NCI-H748 (cell line): ENCODE data around the gene HSD17B4.
"Not testable (repeated sequence)": the region's sequence is repeated elsewhere in the genome, so short reads cannot be mapped to it uniquely, and the experiment has no call there.

ENCODE experiments used
- DNase-seq: peaks from one replicate; lab custom pipeline; 2025; ENCODE audit not compliant: unreplicated experiment; lab: John Stamatoyannopoulos, UW

HSD17B4 gene

GRCh38 chr5:119476341-119476740 lies 24.0 kb downstream of the HSD17B4 start:
- no peak for DNase-seq

GRCh38 chr5:119478781-119479180 lies 26.5 kb downstream of the HSD17B4 start:
- no peak for DNase-seq

- DNase-seq = not testable (repeated sequence)
These were observed 28.3 kb downstream of the HSD17B4 start for GRCh38 chr5:119480629-119481028.

- no peak for DNase-seq
These were observed 30.9 kb downstream of the HSD17B4 start for GRCh38 chr5:119483155-119483554.

- DNase-seq = no peak
These were observed 32.6 kb downstream of the HSD17B4 start for GRCh38 chr5:119484884-119485283.

- no peak for DNase-seq
These were observed 49.4 kb downstream of the HSD17B4 start for GRCh38 chr5:119501671-119502179.

- not testable (repeated sequence) for DNase-seq
These were observed 51.6 kb downstream of the HSD17B4 start for GRCh38 chr5:119503939-119504338.

- DNase-seq = no peak
These were observed 60.0 kb downstream of the HSD17B4 start for GRCh38 chr5:119512277-119512676.

- no peak for DNase-seq
These were observed 62.9 kb downstream of the HSD17B4 start for GRCh38 chr5:119515192-119515591.

- not testable (repeated sequence) for DNase-seq
These were observed 64.8 kb downstream of the HSD17B4 start for GRCh38 chr5:119517115-119517514.

GRCh38 chr5:119521232-119521631 lies 68.9 kb downstream of the HSD17B4 start:
- no peak for DNase-seq

GRCh38 chr5:119522841-119523240 lies 70.5 kb downstream of the HSD17B4 start:
- DNase-seq = no peak

GRCh38 chr5:119524485-119524884 lies 72.2 kb downstream of the HSD17B4 start:
- no peak for DNase-seq

- no peak for DNase-seq
These were observed 75.1 kb downstream of the HSD17B4 start for GRCh38 chr5:119527351-119527750.

- DNase-seq = no peak
These were observed 77.5 kb downstream of the HSD17B4 start for GRCh38 chr5:119529811-119530210.

- no peak for DNase-seq
These were observed 80.3 kb downstream of the HSD17B4 start for GRCh38 chr5:119532637-119533036.

GRCh38 chr5:119537704-119538103 lies 85.4 kb downstream of the HSD17B4 start:
- DNase-seq = no peak

- DNase-seq = no peak
These were observed 89.4 kb downstream of the HSD17B4 start for GRCh38 chr5:119541716-119542115.

- no peak for DNase-seq
These were observed 99.5 kb downstream of the HSD17B4 start for GRCh38 chr5:119551819-119552218.

- no peak for DNase-seq
These were observed 102.3 kb downstream of the HSD17B4 start for GRCh38 chr5:119554597-119554996.

- DNase-seq = peak; percentile 11
These were observed 118.6 kb downstream of the HSD17B4 start for GRCh38 chr5:119570910-119571309.

- DNase-seq = peak; percentile 72
These were observed 126.6 kb downstream of the HSD17B4 start for GRCh38 chr5:119578937-119579336.

GRCh38 chr5:119582987-119583386 lies 130.7 kb downstream of the HSD17B4 start:
- no peak for DNase-seq

- DNase-seq = no peak
These were observed 131.4 kb downstream of the HSD17B4 start for GRCh38 chr5:119583684-119584083.
